Measurements from ENCODE around the gene WASHC4.

The WASHC4 gene

GRCh38 chr12:105214670-105215375, 107.3 kb downstream of the WASHC4 start:
- TF ChIP-seq EZH2 (optimal IDR thresholded peaks at IDR 0.05; ENCODE audit: low read depth, low read length) (no peak), CTCF (IDR thresholded peaks at IDR 0.05; ENCODE audit: low read length) (no peak), EZH2phosphoT487 (IDR thresholded peaks at IDR 0.05; ENCODE audit: low read length) (no peak)
- no peaks in the 10 kb centered on the region for H3K79me2 ChIP-seq (ENCODE audit: low read length)
- no peaks in the 10 kb centered on the region for H3K4me1 ChIP-seq (ENCODE audit: low read length)
- H3K9me2 ChIP-seq (replicated peaks; ENCODE audit: insufficient read depth, low read length) = no peaks in the 10 kb centered on the region
- no peak overlapping the region for H2AFZ ChIP-seq (ENCODE audit: low read length)
- no peaks in the 10 kb centered on the region; the same call in 1 of the 2 replicates for H3K36me3 ChIP-seq (replicated peaks; ENCODE audit: insufficient read depth, low read length)
- H4K20me1 ChIP-seq (ENCODE audit: insufficient read depth, low read length) = no peaks in the 10 kb centered on the region
- H3K4me2 ChIP-seq (ENCODE audit: low read depth, low read length) = no peak overlapping the region
- no peaks in the 10 kb centered on the region for H3K27me3 ChIP-seq (replicated peaks; ENCODE audit: insufficient read depth, low read length)
- no peak overlapping the region for H3K9ac ChIP-seq (ENCODE audit: low read length)
- DNase-seq = no peak
- H3K27ac ChIP-seq (ENCODE audit: low read length) = no peak overlapping the region
- H3F3A ChIP-seq (ENCODE audit: insufficient read depth, low read length) = no peaks in the 10 kb centered on the region
- H3K9me3 ChIP-seq (replicated peaks; ENCODE audit: insufficient read depth, low read length) = no peaks in the 10 kb centered on the region
- no peak overlapping the region for H3K4me3 ChIP-seq (ENCODE audit: low read length)

GRCh38 chr12:105218434-105218833, 110.9 kb downstream of the WASHC4 start:
- H3K27me3 ChIP-seq (replicated peaks; ENCODE audit: insufficient read depth, low read length) = no peaks in the 10 kb centered on the region
- no peak for DNase-seq
- H3F3A ChIP-seq (ENCODE audit: insufficient read depth, low read length) = no peaks in the 10 kb centered on the region
- H3K9me2 ChIP-seq (replicated peaks; ENCODE audit: insufficient read depth, low read length) = no peaks in the 10 kb centered on the region
- peaks cover 16% of the 10 kb centered on the region; the same call in 1 of the 2 replicates for H3K79me2 ChIP-seq (ENCODE audit: low read length)
- H3K4me2 ChIP-seq (ENCODE audit: low read depth, low read length) = no peak overlapping the region
- H4K20me1 ChIP-seq (ENCODE audit: insufficient read depth, low read length) = no peaks in the 10 kb centered on the region
- no peaks in the 10 kb centered on the region for H3K4me1 ChIP-seq (ENCODE audit: low read length)
- H3K36me3 ChIP-seq (replicated peaks; ENCODE audit: insufficient read depth, low read length) = no peaks in the 10 kb centered on the region; the same call in 1 of the 2 replicates
- no peak overlapping the region for H3K9ac ChIP-seq (ENCODE audit: low read length)
- H3K27ac ChIP-seq (ENCODE audit: low read length) = no peak overlapping the region
- H3K9me3 ChIP-seq (replicated peaks; ENCODE audit: insufficient read depth, low read length) = no peaks in the 10 kb centered on the region
- H2AFZ ChIP-seq (ENCODE audit: low read length) = no peak overlapping the region
- TF ChIP-seq EZH2 (optimal IDR thresholded peaks at IDR 0.05; ENCODE audit: low read depth, low read length) (no peak), CTCF (IDR thresholded peaks at IDR 0.05; ENCODE audit: low read length) (no peak), EZH2phosphoT487 (IDR thresholded peaks at IDR 0.05; ENCODE audit: low read length) (no peak)
- no peak overlapping the region for H3K4me3 ChIP-seq (ENCODE audit: low read length)
